K562 (cell line): ENCODE data around the gene TRMT112. TPM values are rescaled to one million over a fixed set of nuclear protein-coding genes. Genes with fewer than 3 reads are reported as not detected.

Experiments used
- CHD7 ChIP-seq: fragments of 200-600 bp; sonication (generic); IDR thresholded peaks from one replicate; pipeline ENCODE4 v1.6.1; 2012; ENCODE audit warnings: mild to moderate bottlenecking, low read depth, low read length, inconsistent platforms
- CREB1 ChIP-seq, 2 experiments: sonication (generic) in 1 of 2; formaldehyde crosslinking in 1 of 2; IDR thresholded peaks; 2 replicates each; pipeline versions ENCODE4 v1.6.1 to v1.8.0; 2012 to 2022; ENCODE audit warnings: inconsistent platforms in 1 of 2, mild to moderate bottlenecking in 1 of 2, missing genetic modification reagents in 1 of 2, moderate library complexity in 1 of 2
- HOMEZ ChIP-seq: fragments of 250-450 bp; sonication (Bioruptor Pico); IDR thresholded peaks from 2 replicates; pipeline ENCODE4 v1.4.0; 2020; ENCODE audit warnings: mild to moderate bottlenecking, moderate library complexity
- MIER1 ChIP-seq: fragments of 450-650 bp; IDR thresholded peaks from 2 replicates; pipeline ENCODE4 v1.6.1; 2016; ENCODE audit warnings: antibody characterized with exemption, mild to moderate bottlenecking, low read depth
- ZKSCAN1 ChIP-seq: fragments of 150-350 bp; IDR thresholded peaks from 2 replicates; pipeline ENCODE4 v1.6.1; 2016; ENCODE audit warnings: low read depth, low read length
- ZNF408 ChIP-seq: fragments of 250-450 bp; sonication (Bioruptor Pico); IDR thresholded peaks from 2 replicates; pipeline ENCODE4 v1.4.0; 2020; ENCODE audit warnings: low read depth, mild to moderate bottlenecking, moderate library complexity
- ZNF764 ChIP-seq: fragments of 250-450 bp; sonication (Bioruptor Pico); IDR thresholded peaks from 2 replicates; pipeline ENCODE4 v1.4.0; 2020; ENCODE audit warnings: low read depth, mild to moderate bottlenecking, moderate library complexity
- polyA plus RNA-seq, 8 experiments: library from polyadenylated mRNA; depleted of rRNA in 4 of 8; stranded (reverse) in 5 of 8; unstranded in 3 of 8; fragments of >200 nt; fragmentation: Nextera tagmentation in 2 of 8; fragmentation: Illumina TruSeq in 1 of 8; extraction: Ambion mirVana in 2 of 8; extraction: Trizol in 1 of 8; gene quantifications; 2 replicates each; pipeline versions ENCODE4 v1.2.1 to v1.2.3, GENCODE V29; 2011 to 2014; ENCODE audit warnings: inconsistent platforms in 1 of 8, missing spikeins in 1 of 8
- total RNA-seq, 7 experiments: library from RNA; depleted of rRNA in 6 of 7; stranded (reverse); fragments of >200 nt in 6 of 7; fragmentation: Illumina TruSeq in 2 of 7; extraction: Trizol in 2 of 7; gene quantifications; 2 replicates each; pipeline versions ENCODE4 v1.2.1 to v1.2.3, GENCODE V29; 2011 to 2021; ENCODE audit warnings: low replicate concordance in 1 of 7
- TF ChIP-seq, protein P1 (sequence below): fragments of 200-800 bp; sonication (Bioruptor generic); IDR thresholded peaks from 2 replicates; pipeline ENCODE4 v1.6.1; 2016; ENCODE audit warnings: missing genetic modification characterization, missing compliant biosample characterization

The TRMT112 gene
- total and polyA plus RNA-seq, 9 of the 15 experiments (the other 6 are each of a cell fraction or from before 2014, with no cell fraction given) = 162 to 444 (median 300) TPM

DNA sequence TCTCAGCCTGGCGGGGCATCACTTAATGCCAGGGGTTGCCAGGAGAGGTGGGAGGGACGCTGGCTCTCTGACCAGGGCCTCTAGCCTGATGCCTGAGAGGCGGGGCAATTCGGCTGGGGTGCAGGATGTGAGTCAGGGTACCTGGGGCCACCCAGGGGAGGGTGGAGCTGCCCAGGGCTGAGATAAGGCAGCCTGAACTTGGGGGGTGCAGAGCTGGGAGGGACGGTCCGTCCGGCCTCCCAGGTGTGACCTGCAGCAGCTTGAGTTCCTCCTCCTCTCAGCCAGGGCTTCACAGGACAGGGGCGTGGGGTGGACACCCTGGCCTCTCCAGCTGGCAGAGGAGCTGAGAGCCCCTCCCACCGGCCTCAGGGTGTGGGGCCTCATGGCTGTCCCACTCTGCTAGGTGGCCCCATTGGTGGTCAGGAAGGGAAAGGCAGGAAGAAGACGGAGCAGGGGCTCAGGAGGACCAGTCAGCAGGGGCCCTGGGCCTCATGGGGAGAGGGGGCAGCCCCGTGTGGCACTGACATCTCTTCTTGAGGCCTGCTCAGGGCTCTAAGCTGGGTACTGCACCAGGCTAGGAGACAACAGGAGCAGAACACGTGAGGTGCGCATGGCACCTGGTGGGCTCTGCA, 40.7 kb upstream of the TRMT112 start (continued):
- no peak for TF ChIP-seq CHD7
- TF ChIP-seq HOMEZ = no peak
- 0 out of 2 replicates have a peak, but pooled peaks have one; percentile 21 for TF ChIP-seq CREB1 (IDR thresholded peaks at IDR 0.05)
- TF ChIP-seq CREB1 (CRISPR knock-in tag; IDR thresholded peaks at IDR 0.05) = no peak; the same call in 1 of the 2 replicates
- TF ChIP-seq ZNF764 (CRISPR knock-in tag) = no peak
- TF ChIP-seq ZKSCAN1 = no peak
- TF ChIP-seq ZNF408 (CRISPR knock-in tag) = no peak
- TF ChIP-seq MIER1 = no peak
- TF ChIP-seq, protein P1, sequence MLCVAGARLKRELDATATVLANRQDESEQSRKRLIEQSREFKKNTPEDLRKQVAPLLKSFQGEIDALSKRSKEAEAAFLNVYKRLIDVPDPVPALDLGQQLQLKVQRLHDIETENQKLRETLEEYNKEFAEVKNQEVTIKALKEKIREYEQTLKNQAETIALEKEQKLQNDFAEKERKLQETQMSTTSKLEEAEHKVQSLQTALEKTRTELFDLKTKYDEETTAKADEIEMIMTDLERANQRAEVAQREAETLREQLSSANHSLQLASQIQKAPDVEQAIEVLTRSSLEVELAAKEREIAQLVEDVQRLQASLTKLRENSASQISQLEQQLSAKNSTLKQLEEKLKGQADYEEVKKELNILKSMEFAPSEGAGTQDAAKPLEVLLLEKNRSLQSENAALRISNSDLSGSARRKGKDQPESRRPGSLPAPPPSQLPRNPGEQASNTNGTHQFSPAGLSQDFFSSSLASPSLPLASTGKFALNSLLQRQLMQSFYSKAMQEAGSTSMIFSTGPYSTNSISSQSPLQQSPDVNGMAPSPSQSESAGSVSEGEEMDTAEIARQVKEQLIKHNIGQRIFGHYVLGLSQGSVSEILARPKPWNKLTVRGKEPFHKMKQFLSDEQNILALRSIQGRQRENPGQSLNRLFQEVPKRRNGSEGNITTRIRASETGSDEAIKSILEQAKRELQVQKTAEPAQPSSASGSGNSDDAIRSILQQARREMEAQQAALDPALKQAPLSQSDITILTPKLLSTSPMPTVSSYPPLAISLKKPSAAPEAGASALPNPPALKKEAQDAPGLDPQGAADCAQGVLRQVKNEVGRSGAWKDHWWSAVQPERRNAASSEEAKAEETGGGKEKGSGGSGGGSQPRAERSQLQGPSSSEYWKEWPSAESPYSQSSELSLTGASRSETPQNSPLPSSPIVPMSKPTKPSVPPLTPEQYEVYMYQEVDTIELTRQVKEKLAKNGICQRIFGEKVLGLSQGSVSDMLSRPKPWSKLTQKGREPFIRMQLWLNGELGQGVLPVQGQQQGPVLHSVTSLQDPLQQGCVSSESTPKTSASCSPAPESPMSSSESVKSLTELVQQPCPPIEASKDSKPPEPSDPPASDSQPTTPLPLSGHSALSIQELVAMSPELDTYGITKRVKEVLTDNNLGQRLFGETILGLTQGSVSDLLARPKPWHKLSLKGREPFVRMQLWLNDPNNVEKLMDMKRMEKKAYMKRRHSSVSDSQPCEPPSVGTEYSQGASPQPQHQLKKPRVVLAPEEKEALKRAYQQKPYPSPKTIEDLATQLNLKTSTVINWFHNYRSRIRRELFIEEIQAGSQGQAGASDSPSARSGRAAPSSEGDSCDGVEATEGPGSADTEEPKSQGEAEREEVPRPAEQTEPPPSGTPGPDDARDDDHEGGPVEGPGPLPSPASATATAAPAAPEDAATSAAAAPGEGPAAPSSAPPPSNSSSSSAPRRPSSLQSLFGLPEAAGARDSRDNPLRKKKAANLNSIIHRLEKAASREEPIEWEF (CRISPR knock-in tag) = no peak
